Activated CD4-positive, alpha-beta T cell treated with anti-CD3 and anti-CD28 coated beads for 4 hours (primary cell): Measurements from ENCODE around the gene EPHB1.

Source experiments
- DNase-seq, 2 donors: peaks; one replicate each; pipeline ENCODE4 v3.0.0-alpha.2; 2020

Gene EPHB1

GRCh38 chr3:134854254-134854653, 59.2 kb downstream of the EPHB1 start:
- no peak for DNase-seq

- no peak for DNase-seq
Measured at GRCh38 chr3:134857356-134857755, 62.3 kb downstream of the EPHB1 start.

- no peak for DNase-seq
Measured at GRCh38 chr3:134857776-134858362, 62.8 kb downstream of the EPHB1 start.

GRCh38 chr3:134858441-134859035, 63.5 kb downstream of the EPHB1 start:
- no peak for DNase-seq

GRCh38 chr3:134859341-134859740, 64.3 kb downstream of the EPHB1 start:
- no peak for DNase-seq

GRCh38 chr3:134860141-134860540, 65.1 kb downstream of the EPHB1 start:
- no peak for DNase-seq

- no peak for DNase-seq
Measured at GRCh38 chr3:134863915-134864314, 68.9 kb downstream of the EPHB1 start.

GRCh38 chr3:134864636-134865035, 69.6 kb downstream of the EPHB1 start:
- no peak for DNase-seq

- no peak for DNase-seq
Measured at GRCh38 chr3:134867277-134867676, 72.2 kb downstream of the EPHB1 start.

GRCh38 chr3:134869153-134869726, 74.2 kb downstream of the EPHB1 start:
- no peak for DNase-seq

GRCh38 chr3:134871818-134872217, 76.8 kb downstream of the EPHB1 start:
- no peak for DNase-seq

GRCh38 chr3:134872440-134873388, 77.7 kb downstream of the EPHB1 start:
- DNase-seq, result no peak

GRCh38 chr3:134873789-134874188, 78.7 kb downstream of the EPHB1 start:
- no peak for DNase-seq

- DNase-seq, result no peak
Measured at GRCh38 chr3:134874737-134875413, 79.8 kb downstream of the EPHB1 start.

- DNase-seq, result no peak
Measured at GRCh38 chr3:134876836-134877235, 81.8 kb downstream of the EPHB1 start.

- no peak for DNase-seq
Measured at GRCh38 chr3:134877788-134878187, 82.7 kb downstream of the EPHB1 start.

- no peak for DNase-seq
Measured at GRCh38 chr3:134879990-134880389, 84.9 kb downstream of the EPHB1 start.

- DNase-seq, result no peak
Measured at GRCh38 chr3:134880431-134880830, 85.4 kb downstream of the EPHB1 start.

GRCh38 chr3:134881305-134881704, 86.2 kb downstream of the EPHB1 start:
- DNase-seq, result no peak

- DNase-seq, result no peak
Measured at GRCh38 chr3:134883697-134884385, 88.8 kb downstream of the EPHB1 start.

GRCh38 chr3:134885877-134886621, 91.0 kb downstream of the EPHB1 start:
- DNase-seq, result no peak

GRCh38 chr3:134886991-134887390, 91.9 kb downstream of the EPHB1 start:
- DNase-seq, result no peak
